ENCODE data around the gene ASAP3. TPM values are rescaled to one million over a fixed set of nuclear protein-coding genes. Genes with fewer than 3 reads are reported as not detected.
"Not testable (repeated sequence)": the region's sequence is repeated elsewhere in the genome, so short reads cannot be mapped to it uniquely, and the experiment has no call there.

Gene ASAP3
- total and polyA plus RNA-seq, 12 donors: 22.4 to 122 (median 77.3) TPM

GRCh38 chr1:23500466-23500865, 16.5 kb upstream of the ASAP3 start:
- no peak overlapping the region for H3K27ac ChIP-seq
- WGBS, 4 donors: 58 to 75% (median 61%) methylated on average over 2 of the region's 2 CpGs

DNA sequence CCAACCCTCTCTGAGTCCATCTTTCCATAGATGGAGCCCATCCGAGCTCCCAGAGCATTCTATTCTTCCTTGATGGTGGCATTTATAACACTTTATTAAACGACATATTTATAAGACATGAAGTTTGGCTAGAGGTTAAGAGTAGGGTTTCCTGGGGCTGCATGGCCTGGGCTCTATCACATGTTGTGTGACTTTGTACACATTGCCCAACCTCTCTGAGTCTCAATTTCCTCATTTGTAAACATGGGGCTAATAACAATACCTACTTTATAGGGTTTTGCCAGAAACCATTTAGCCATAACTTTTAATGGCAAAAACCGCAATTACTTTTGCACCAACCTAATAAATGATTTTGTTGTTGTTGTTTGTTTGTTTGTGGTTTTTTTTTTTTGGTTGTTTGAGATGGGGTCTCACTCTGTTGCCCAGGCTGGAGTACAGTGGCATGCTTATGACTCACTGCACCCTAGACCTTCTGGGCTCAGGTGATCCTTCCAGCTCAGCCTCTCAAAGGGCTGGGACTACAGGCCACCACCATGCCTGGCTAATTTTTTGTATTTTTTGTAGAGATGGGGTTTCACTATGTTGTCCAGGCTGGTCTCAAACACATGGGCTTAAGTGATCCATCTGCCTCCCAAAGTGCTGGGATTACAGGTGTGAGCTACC, 13.9 kb upstream of the ASAP3 start:
- H3K27ac ChIP-seq: no peak overlapping the region
- WGBS, 4 donors: 67 to 86% (median 76%) methylated on average over 3 of the region's 3 CpGs
- intact Hi-C loops (cut with DNase I): loop anchor here (2.0 to 5.0 kb wide), 2 partner anchors 39 to 41 kb away; no protein-coding TSS in a partner anchor
- H3K4me1 ChIP-seq (replicated peaks in 1 of 2): no peaks in the 10 kb centered on the region
- H3K4me3 ChIP-seq: no peak overlapping the region
- H3K9me3 ChIP-seq (replicated peaks in 1 of 3): no peaks in the 10 kb centered on the region
- TF ChIP-seq, protein P1, sequence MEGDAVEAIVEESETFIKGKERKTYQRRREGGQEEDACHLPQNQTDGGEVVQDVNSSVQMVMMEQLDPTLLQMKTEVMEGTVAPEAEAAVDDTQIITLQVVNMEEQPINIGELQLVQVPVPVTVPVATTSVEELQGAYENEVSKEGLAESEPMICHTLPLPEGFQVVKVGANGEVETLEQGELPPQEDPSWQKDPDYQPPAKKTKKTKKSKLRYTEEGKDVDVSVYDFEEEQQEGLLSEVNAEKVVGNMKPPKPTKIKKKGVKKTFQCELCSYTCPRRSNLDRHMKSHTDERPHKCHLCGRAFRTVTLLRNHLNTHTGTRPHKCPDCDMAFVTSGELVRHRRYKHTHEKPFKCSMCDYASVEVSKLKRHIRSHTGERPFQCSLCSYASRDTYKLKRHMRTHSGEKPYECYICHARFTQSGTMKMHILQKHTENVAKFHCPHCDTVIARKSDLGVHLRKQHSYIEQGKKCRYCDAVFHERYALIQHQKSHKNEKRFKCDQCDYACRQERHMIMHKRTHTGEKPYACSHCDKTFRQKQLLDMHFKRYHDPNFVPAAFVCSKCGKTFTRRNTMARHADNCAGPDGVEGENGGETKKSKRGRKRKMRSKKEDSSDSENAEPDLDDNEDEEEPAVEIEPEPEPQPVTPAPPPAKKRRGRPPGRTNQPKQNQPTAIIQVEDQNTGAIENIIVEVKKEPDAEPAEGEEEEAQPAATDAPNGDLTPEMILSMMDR (IDR thresholded peaks at IDR 0.05): no peak
- no peak for TF ChIP-seq POLR2A (IDR thresholded peaks at IDR 0.05)
- H3K27me3 ChIP-seq: no peaks in the 10 kb centered on the region
- H3K36me3 ChIP-seq (replicated peaks in 1 of 2): no peaks in the 10 kb centered on the region
- DNase-seq: peak in 1 of 7 donors; percentile 19

More at GRCh38 chr1:23500466-23500865, 16.5 kb upstream of the ASAP3 start:
- Histone ChIP-seq H3K36me3 (replicated peaks in 1 of 2) (no peaks in the 10 kb centered on the region), H3K9me3 (replicated peaks in 1 of 3) (no peaks in the 10 kb centered on the region), H3K27me3 (no peaks in the 10 kb centered on the region), H3K4me3 (no peak overlapping the region), H3K4me1 (replicated peaks in 1 of 2) (no peaks in the 10 kb centered on the region)
- DNase-seq: no peak
- intact Hi-C loops (cut with DNase I): no loop called here
- TF ChIP-seq POLR2A (IDR thresholded peaks at IDR 0.05): no peak
- TF ChIP-seq, protein P1 (IDR thresholded peaks at IDR 0.05): no peak

DNA sequence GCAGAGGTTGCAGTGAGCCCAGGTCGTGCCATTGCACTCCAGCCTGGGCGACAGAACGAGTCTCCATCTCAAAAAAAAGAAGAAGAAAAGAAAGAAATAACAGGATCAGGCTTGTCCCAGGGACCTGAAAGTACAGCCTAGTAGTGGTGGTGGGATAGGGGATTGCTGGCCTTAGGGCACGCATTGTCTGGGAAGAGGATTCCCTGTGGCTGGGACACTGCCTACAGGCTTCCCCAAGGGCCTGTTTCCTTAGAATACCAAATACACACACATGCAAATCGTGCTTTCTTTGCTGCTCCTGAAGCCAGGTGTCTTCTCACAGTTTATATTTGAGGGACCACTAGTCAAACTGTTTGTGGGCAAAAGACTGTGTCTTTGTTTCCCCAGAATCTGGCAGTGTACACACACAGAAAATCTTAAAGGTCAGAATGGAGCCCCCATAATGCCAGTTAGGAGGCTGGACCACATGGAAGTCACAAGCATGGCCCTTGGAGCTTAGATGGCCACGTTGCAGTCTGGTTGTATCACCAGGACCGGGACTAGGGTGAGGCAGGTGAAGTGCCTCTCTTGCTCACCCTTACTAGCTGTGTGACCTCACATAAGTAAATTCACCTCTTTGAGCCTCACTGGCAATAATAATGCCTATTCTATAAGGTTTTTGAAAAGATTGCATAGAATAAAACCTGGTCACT, 12.7 kb upstream of the ASAP3 start:
- 63 to 73% (median 65%) methylated on average over 7 of the region's 7 CpGs for WGBS, 4 donors
- TF ChIP-seq, protein P1 (IDR thresholded peaks at IDR 0.05): no peak
- no peak for TF ChIP-seq POLR2A (IDR thresholded peaks at IDR 0.05)
- intact Hi-C loops (cut with DNase I): loop anchor here (2.0 to 5.0 kb wide), 2 partner anchors 41 to 42 kb away; no protein-coding TSS in a partner anchor

DNA sequence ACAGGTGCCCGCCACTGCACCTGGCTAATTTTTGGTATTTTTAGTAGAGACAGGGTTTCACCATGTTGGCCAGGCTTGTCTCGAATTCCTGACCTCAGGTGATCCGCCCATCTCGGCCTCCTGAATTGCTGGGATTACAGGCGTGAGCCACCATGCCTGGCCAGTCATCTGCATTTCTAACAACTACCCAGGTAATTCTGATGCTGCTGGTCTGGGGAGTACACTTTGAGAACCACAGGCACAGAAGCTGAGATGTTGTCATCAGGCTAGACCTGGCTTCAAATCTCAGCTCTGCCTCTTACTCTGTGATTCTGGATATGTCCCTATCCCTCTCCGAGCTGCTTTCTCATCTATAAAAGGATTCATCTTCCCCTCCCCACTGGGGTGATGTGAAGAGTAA, 10.9 kb upstream of the ASAP3 start:
- intact Hi-C loops (cut with DNase I): loop anchor here in 1 of 2 donors (5.0 kb wide), 2 partner anchors 32 to 42 kb away; no protein-coding TSS in a partner anchor
- not testable (repeated sequence) for DNase-seq; H3K4me1 ChIP-seq (replicated peaks in 1 of 2); H3K4me3 ChIP-seq; H3K27ac ChIP-seq; H3K27me3 ChIP-seq; H3K36me3 ChIP-seq (replicated peaks in 1 of 2); H3K9me3 ChIP-seq (replicated peaks in 1 of 3)
- WGBS, 4 donors: 80 to 91% (median 89%) methylated on average over 6 of the region's 6 CpGs

More for the DNA sequence above, 12.7 kb upstream of the ASAP3 start:
- Histone ChIP-seq H3K27me3 (no peaks in the 10 kb centered on the region), H3K27ac (no peak overlapping the region), H3K4me1 (replicated peaks in 1 of 2) (no peaks in the 10 kb centered on the region), H3K36me3 (replicated peaks in 1 of 2) (no peaks in the 10 kb centered on the region), H3K9me3 (replicated peaks in 1 of 3) (no peaks in the 10 kb centered on the region), H3K4me3 (no peak overlapping the region)
- no peak for DNase-seq

DNA sequence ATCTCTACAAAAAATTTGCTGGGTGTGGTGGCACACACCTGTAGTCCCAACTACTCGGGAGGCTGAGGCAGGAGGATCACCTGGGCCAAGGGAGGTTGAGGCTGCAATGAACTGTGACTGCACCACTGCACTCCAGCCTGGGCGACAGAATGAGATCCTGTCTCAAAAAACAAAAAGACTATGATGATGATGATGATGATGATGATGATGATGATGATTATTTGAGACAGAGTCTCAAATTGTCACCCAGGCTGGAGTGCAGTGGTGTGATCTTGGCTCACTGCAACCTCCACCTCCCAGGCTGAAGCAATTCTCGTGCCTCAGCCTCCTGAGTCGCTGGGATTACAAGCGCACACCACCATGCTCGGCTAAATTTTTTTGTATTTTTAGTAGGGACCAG, 8.8 kb upstream of the ASAP3 start:
- H3K27ac ChIP-seq; DNase-seq; H3K36me3 ChIP-seq (replicated peaks in 1 of 2); H3K4me3 ChIP-seq; H3K27me3 ChIP-seq; H3K9me3 ChIP-seq (replicated peaks in 1 of 3); H3K4me1 ChIP-seq (replicated peaks in 1 of 2): not testable (repeated sequence)
- intact Hi-C loops (cut with DNase I): loop anchor here in 1 of 2 donors (5.0 kb wide), 1 partner anchor 35 kb away; no protein-coding TSS in a partner anchor
- WGBS, 4 donors: 59 to 94% (median 93%) methylated on average over 4 to 6 of the region's 6 CpGs

All from adrenal gland (tissue), 12 donors.